Keratinocyte (primary cell): ENCODE results near the gene CCN6. TPM values are rescaled to one million over a fixed set of nuclear protein-coding genes. Genes with fewer than 3 reads are reported as not detected.

Source experiments
- DNase-seq: peaks from one replicate; pipeline ENCODE4 v3.0.0-alpha.2; 2011; ENCODE audit warnings: low read depth, missing footprints, low spot score
- FAIRE-seq: peaks from 2 replicates; lab custom pipeline; 2011; peaks lifted over from hg19 to GRCh38; lab: Jason Lieb, UNC
- H2AFZ ChIP-seq: 2 replicates; pipeline ENCODE4 v1.6.0; 2012; ENCODE audit warnings: low read length, control low read depth, inconsistent platforms; ENCODE audit not compliant: control insufficient read depth
- H3K27ac ChIP-seq: 2 replicates; pipeline ENCODE4 v1.5.1; 2011; ENCODE audit warnings: low read length; ENCODE audit not compliant: control insufficient read depth, insufficient read depth
- H3K27me3 ChIP-seq: 3 replicates; pipeline ENCODE4 v1.6.0; 2011; ENCODE audit warnings: low read length; ENCODE audit not compliant: control insufficient read depth, insufficient read depth; ENCODE audit errors: extremely low read depth
- H3K36me3 ChIP-seq, 2 experiments: 2 replicates in 1 of 2; 3 replicates in 1 of 2; pipeline ENCODE4 v1.5.1; 2011; ENCODE audit warnings: low read length in 2 of 2, mild to moderate bottlenecking in 1 of 2; ENCODE audit not compliant: control insufficient read depth in 2 of 2, insufficient read depth in 2 of 2; ENCODE audit errors: extremely low read depth in 1 of 2
- H3K4me1 ChIP-seq: 3 replicates; pipeline ENCODE4 v1.5.1; 2011; ENCODE audit warnings: low read length; ENCODE audit not compliant: control insufficient read depth, insufficient read depth; ENCODE audit errors: extremely low read depth
- H3K4me2 ChIP-seq: 3 replicates; pipeline ENCODE4 v1.6.0; 2011; ENCODE audit warnings: low read depth, low read length; ENCODE audit not compliant: control insufficient read depth, insufficient read depth; ENCODE audit errors: extremely low read depth
- H3K4me3 ChIP-seq, 3 experiments: fragments of 200-600 bp in 1 of 3; sonication (generic) in 1 of 3; 2 replicates in 2 of 3; 3 replicates in 1 of 3; pipeline ENCODE4 v1.5.1; 2011 to 2016; ENCODE audit warnings: low read length in 3 of 3, mild to moderate bottlenecking in 3 of 3, control low read depth in 2 of 3, inconsistent platforms in 1 of 3, low read depth in 1 of 3, mixed read lengths in 1 of 3, mixed run types in 1 of 3, moderate library complexity in 1 of 3; ENCODE audit not compliant: control insufficient read depth in 2 of 3, insufficient read depth in 2 of 3; ENCODE audit errors: extremely low read depth in 1 of 3
- H3K79me2 ChIP-seq: 2 replicates; pipeline ENCODE4 v1.6.0; 2012; ENCODE audit warnings: low read length; ENCODE audit not compliant: control insufficient read depth, insufficient read depth
- H3K9ac ChIP-seq: 3 replicates; pipeline ENCODE4 v1.6.0; 2011; ENCODE audit warnings: low read length; ENCODE audit not compliant: control insufficient read depth, insufficient read depth; ENCODE audit errors: extremely low read depth
- H3K9me1 ChIP-seq: 3 replicates; pipeline ENCODE4 v1.6.0; 2011; ENCODE audit warnings: low read length; ENCODE audit not compliant: control insufficient read depth, insufficient read depth; ENCODE audit errors: extremely low read depth
- H3K9me3 ChIP-seq: 2 replicates; pipeline ENCODE4 v1.5.1; 2012; ENCODE audit warnings: low read depth, low read length; ENCODE audit not compliant: control insufficient read depth
- H4K20me1 ChIP-seq: 3 replicates; pipeline ENCODE4 v1.6.0; 2011; ENCODE audit warnings: low read length; ENCODE audit not compliant: control insufficient read depth, insufficient read depth; ENCODE audit errors: extremely low read depth
- CTCF ChIP-seq, 3 experiments: IDR thresholded peaks in 1 of 3; conservative IDR thresholded peaks in 1 of 3; optimal IDR thresholded peaks in 1 of 3; 2 replicates in 2 of 3; 3 replicates in 1 of 3; pipeline versions ENCODE3 to v1.5.1; 2011; ENCODE audit warnings: low read length in 3 of 3, mild to moderate bottlenecking in 3 of 3, moderate library complexity in 2 of 3, control low read depth in 1 of 3, inconsistent platforms in 1 of 3; ENCODE audit not compliant: insufficient read depth in 2 of 3; ENCODE audit errors: extremely low read depth in 1 of 3
- EZH2 ChIP-seq: IDR thresholded peaks from one replicate; pipeline ENCODE4 v1.6.1; 2012; ENCODE audit warnings: inconsistent platforms, mild to moderate bottlenecking, low read length, moderate library complexity
- dilution Hi-C: fragments of 300-500 bp; cut with MboI; formaldehyde crosslinking; loops from one replicate; pipeline ENCODE4 v1.7.0; 2020; ENCODE audit warnings: low sequenced_read_pairs; ENCODE audit not compliant: extremely low pct_ligation_motif_present
- polyA plus RNA-seq, 5 experiments: library from polyadenylated mRNA; depleted of rRNA in 3 of 5; stranded (reverse) in 3 of 5; stranded (forward) in 1 of 5; unstranded in 1 of 5; fragments of >200 nt; gene quantifications; 1 replicate in 1 of 5; 2 replicates in 3 of 5; 3 replicates in 1 of 5; pipeline versions ENCODE4 v1.2.1 to v1.2.3, GENCODE V29; 2011 to 2012; ENCODE audit warnings: missing spikeins in 2 of 5, low read depth in 1 of 5, low replicate concordance in 1 of 5

The CCN6 gene
- polyA plus RNA-seq, 1 donor (not counting 4 experiments of a cell fraction or from before 2014, with no cell fraction given): 0.90 TPM

DNA sequence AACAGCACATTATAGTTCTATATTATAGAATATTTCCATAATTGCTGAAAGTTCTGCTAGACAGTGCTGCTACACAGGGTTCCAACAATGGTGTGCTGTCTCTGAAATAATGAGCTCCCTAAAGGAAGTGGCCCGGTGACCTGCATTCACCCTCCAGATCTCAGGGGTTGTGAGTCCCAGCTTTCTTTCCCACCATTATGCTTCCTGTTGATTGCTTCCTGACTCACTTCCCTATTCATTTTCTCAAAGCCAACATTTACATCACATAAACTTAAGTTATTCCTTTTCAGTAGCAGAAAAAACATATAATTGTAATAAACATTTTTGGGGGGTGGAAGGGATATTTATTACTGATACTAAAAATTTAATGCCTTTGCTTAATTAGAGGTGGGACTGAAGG lies 12.9 kb upstream of the CCN6 start:
- Histone ChIP-seq H3K9me3 (no peaks in the 10 kb centered on the region), H3K79me2 (no peaks in the 10 kb centered on the region), H3K9me1 (no peaks in the 10 kb centered on the region), H3K4me1 (peaks cover 4% of the 10 kb centered on the region), H2AFZ (no peak overlapping the region), H3K4me3 (no peak overlapping the region), H4K20me1 (no peaks in the 10 kb centered on the region), H3K27ac (no peak overlapping the region), H3K9ac (no peak overlapping the region), H3K36me3 (no peaks in the 10 kb centered on the region), H3K27me3 (no peaks in the 10 kb centered on the region), H3K4me2 (no peak overlapping the region)
- FAIRE-seq (no peak), DNase-seq (no peak)
- dilution Hi-C loops: no loop called here
- TF ChIP-seq EZH2 (no peak), CTCF (optimal IDR thresholded peaks at IDR 0.05 in 1 of 3, IDR thresholded peaks at IDR 0.05 in 1 of 3, conservative IDR thresholded peaks at IDR 0.05 in 1 of 3; ENCODE audit: extremely low read depth in 1 of 3, insufficient read depth in 2 of 3, low read length in 3 of 3) (no peak)

- no peak overlapping the region for H3K9ac ChIP-seq
- H3K36me3 ChIP-seq: no peaks in the 10 kb centered on the region
- H3K27me3 ChIP-seq: no peaks in the 10 kb centered on the region
- TF ChIP-seq CTCF (optimal IDR thresholded peaks at IDR 0.05 in 1 of 3, IDR thresholded peaks at IDR 0.05 in 1 of 3, conservative IDR thresholded peaks at IDR 0.05 in 1 of 3; ENCODE audit: extremely low read depth in 1 of 3, insufficient read depth in 2 of 3, low read length in 3 of 3): no peak
- H3K4me1 ChIP-seq: peaks cover 4% of the 10 kb centered on the region
- DNase-seq (no peak), FAIRE-seq (no peak)
- no peak overlapping the region for H3K4me3 ChIP-seq
- no peak overlapping the region for H3K27ac ChIP-seq
- H3K9me3 ChIP-seq: no peaks in the 10 kb centered on the region
- no peaks in the 10 kb centered on the region for H3K79me2 ChIP-seq
- H3K4me2 ChIP-seq: no peak overlapping the region
- H3K9me1 ChIP-seq: no peaks in the 10 kb centered on the region
- dilution Hi-C loops: no loop called here
- no peak overlapping the region for H2AFZ ChIP-seq
- H4K20me1 ChIP-seq: no peaks in the 10 kb centered on the region
These were observed 12.4 kb upstream of the CCN6 start for GRCh38 chr6:112041535-112041934.
